Coronary artery (tissue), 2 donors: ENCODE measurements around the gene CEP290.
"Not testable (repeated sequence)": the region's sequence is repeated elsewhere in the genome, so short reads cannot be mapped to it uniquely, and the experiment has no call there.

Source experiments
- DNase-seq: peaks from one replicate; pipeline ENCODE4 v3.0.0-alpha.2; 2017; ENCODE audit warnings: low spot score
- H3K27ac ChIP-seq, 2 donors: fragments of 200-600 bp; sonication (generic); one replicate each; pipeline ENCODE4 v1.5.1; 2016 to 2019
- H3K4me3 ChIP-seq: fragments of 200-600 bp; sonication (generic); 2 replicates; pipeline ENCODE4 v1.5.1; 2016; ENCODE audit warnings: mild to moderate bottlenecking, moderate library complexity
- CTCF ChIP-seq: fragments of 200-600 bp; sonication (generic); IDR thresholded peaks from one replicate; pipeline ENCODE4 v1.5.1; 2019; ENCODE audit warnings: antibody characterized with exemption

CEP290 gene

GRCh38 chr12:88052686-88053085 lies 89.2 kb downstream of the CEP290 start:
- Histone ChIP-seq H3K27ac (no peak overlapping the region), H3K4me3 (no peak overlapping the region)
- no peak for TF ChIP-seq CTCF
- DNase-seq = no peak

GRCh38 chr12:88044035-88044434 lies 97.9 kb downstream of the CEP290 start:
- no peak for TF ChIP-seq CTCF
- no peak for DNase-seq
- no peak overlapping the region for H3K27ac ChIP-seq
- no peak overlapping the region for H3K4me3 ChIP-seq

GRCh38 chr12:88037770-88038169 lies 104.1 kb downstream of the CEP290 start:
- no peak overlapping the region for H3K27ac ChIP-seq
- H3K4me3 ChIP-seq = no peak overlapping the region
- no peak for TF ChIP-seq CTCF
- no peak for DNase-seq

- DNase-seq = no peak
- H3K4me3 ChIP-seq = peak overlapping the region; percentile 84
- peak overlapping the region in 1 of 2 donors; percentile 67 for H3K27ac ChIP-seq
- no peak for TF ChIP-seq CTCF
Measured at GRCh38 chr12:88036353-88036965, 105.4 kb downstream of the CEP290 start.

- DNase-seq = no peak
- TF ChIP-seq CTCF = no peak
- Histone ChIP-seq H3K4me3 (peak overlapping the region; percentile 84), H3K27ac (peak overlapping the region; percentile 67 to 80)
Measured at GRCh38 chr12:88035907-88036289, 106.0 kb downstream of the CEP290 start.

- Histone ChIP-seq H3K4me3 (peak overlapping the region; percentile 84), H3K27ac (peak overlapping the region; percentile 67 to 80)
- TF ChIP-seq CTCF = no peak
- peak; percentile 92 for DNase-seq
Measured at GRCh38 chr12:88035271-88035906, 106.5 kb downstream of the CEP290 start.

- not testable (repeated sequence) for H3K27ac ChIP-seq, DNase-seq, H3K4me3 ChIP-seq
Measured at GRCh38 chr12:88031161-88031560, 110.7 kb downstream of the CEP290 start.
